Esophagus squamous epithelium (tissue), 4 donors: Measurements from ENCODE around the gene DNAJC5G.

ENCODE experiments used
- POLR2A ChIP-seq, 4 donors: fragments of 450-650 bp; IDR thresholded peaks; one replicate each; pipeline ENCODE4 v1.6.1; 2017; ENCODE audit warnings: antibody characterized with exemption in 4 of 4, mild to moderate bottlenecking in 4 of 4, moderate library complexity in 3 of 4
- TF ChIP-seq, protein P1 (sequence below), 6 experiments: fragments of 450-650 bp in 4 of 6; fragments of 200-600 bp in 2 of 6; sonication (generic) in 2 of 6; IDR thresholded peaks; one replicate each; pipeline ENCODE4 v1.5.1; 2016 to 2019; ENCODE audit warnings: antibody characterized with exemption in 6 of 6, mild to moderate bottlenecking in 4 of 6, moderate library complexity in 4 of 6

DNA sequence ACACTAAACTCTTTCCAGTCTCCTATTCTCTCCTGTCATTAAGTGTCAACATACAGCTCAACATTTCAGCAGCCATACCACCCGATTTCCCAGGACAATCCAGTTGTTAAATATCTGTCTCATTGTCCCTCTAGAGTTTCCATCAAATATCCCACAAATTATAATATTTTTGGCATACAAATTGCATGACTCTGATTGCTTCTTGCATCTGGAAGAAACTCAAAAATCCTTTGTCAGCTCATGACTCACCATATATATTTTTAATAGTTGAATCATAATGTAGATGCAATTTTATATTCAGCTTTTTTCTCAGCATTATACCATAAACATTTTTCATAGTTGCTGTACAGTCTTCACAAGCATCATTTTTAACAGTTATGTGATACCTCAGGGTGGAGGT, 19.6 kb upstream of the DNAJC5G start:
- TF ChIP-seq, protein P1, sequence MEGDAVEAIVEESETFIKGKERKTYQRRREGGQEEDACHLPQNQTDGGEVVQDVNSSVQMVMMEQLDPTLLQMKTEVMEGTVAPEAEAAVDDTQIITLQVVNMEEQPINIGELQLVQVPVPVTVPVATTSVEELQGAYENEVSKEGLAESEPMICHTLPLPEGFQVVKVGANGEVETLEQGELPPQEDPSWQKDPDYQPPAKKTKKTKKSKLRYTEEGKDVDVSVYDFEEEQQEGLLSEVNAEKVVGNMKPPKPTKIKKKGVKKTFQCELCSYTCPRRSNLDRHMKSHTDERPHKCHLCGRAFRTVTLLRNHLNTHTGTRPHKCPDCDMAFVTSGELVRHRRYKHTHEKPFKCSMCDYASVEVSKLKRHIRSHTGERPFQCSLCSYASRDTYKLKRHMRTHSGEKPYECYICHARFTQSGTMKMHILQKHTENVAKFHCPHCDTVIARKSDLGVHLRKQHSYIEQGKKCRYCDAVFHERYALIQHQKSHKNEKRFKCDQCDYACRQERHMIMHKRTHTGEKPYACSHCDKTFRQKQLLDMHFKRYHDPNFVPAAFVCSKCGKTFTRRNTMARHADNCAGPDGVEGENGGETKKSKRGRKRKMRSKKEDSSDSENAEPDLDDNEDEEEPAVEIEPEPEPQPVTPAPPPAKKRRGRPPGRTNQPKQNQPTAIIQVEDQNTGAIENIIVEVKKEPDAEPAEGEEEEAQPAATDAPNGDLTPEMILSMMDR (IDR thresholded peaks at IDR 0.05), result no peak
- no peak for TF ChIP-seq POLR2A (IDR thresholded peaks at IDR 0.05)
